Adrenal gland (tissue), 5 donors: ENCODE results near the gene KCNH1.

Experiments
- CTCF ChIP-seq, 6 experiments: fragments of 450-650 bp in 4 of 6; fragments of 200-600 bp in 2 of 6; sonication (generic) in 1 of 6; IDR thresholded peaks; 1 replicate in 5 of 6; 2 replicates in 1 of 6; pipeline versions ENCODE4 v1.5.1 to v1.8.0; 2016 to 2021; ENCODE audit warnings: antibody characterized with exemption in 6 of 6, mild to moderate bottlenecking in 2 of 6, moderate library complexity in 1 of 6
- POLR2A ChIP-seq, 2 donors: fragments of 450-650 bp; IDR thresholded peaks; one replicate each; pipeline ENCODE4 v1.6.1; 2017; ENCODE audit warnings: antibody characterized with exemption in 2 of 2, mild to moderate bottlenecking in 2 of 2, moderate library complexity in 1 of 2
- donor health status: DM: no; HTN: no; CAD: no.

- TF ChIP-seq CTCF (IDR thresholded peaks at IDR 0.05) = no peak
- no peak for TF ChIP-seq POLR2A (IDR thresholded peaks at IDR 0.05)
Measured at GRCh38 chr1:210652329-210652954, 481.5 kb downstream of the KCNH1 start.
